Neural cell (in vitro differentiated cells): Measurements from ENCODE around the gene ANKRD42. TPM values are rescaled to one million over a fixed set of nuclear protein-coding genes. Genes with fewer than 3 reads are reported as not detected.

Experiments
- H2AFZ ChIP-seq: fragments of 200-600, 300-800 bp; sonication (generic), shearing (Covaris generic); 2 replicates; pipeline ENCODE4 v1.6.0; 2014; ENCODE audit warnings: low read depth, mild to moderate bottlenecking, antibody characterized with exemption, low read length, moderate library complexity
- H3F3A ChIP-seq: fragments of 200-600 bp; shearing (Covaris generic); 2 replicates; pipeline ENCODE4 v1.6.1; 2016; ENCODE audit warnings: mild to moderate bottlenecking, moderate library complexity, mixed read lengths, antibody characterized with exemption, low read length; ENCODE audit not compliant: insufficient read depth, poor library complexity, severe bottlenecking
- H3K27ac ChIP-seq: fragments of 200-600, 300-800 bp; sonication (generic), shearing (Covaris generic); 2 replicates; pipeline ENCODE4 v1.5.1; 2014; ENCODE audit warnings: mild to moderate bottlenecking, low read length, moderate library complexity
- H3K27me3 ChIP-seq: fragments of 300-800, 200-600 bp; sonication (generic), shearing (Covaris generic); 2 replicates; pipeline ENCODE4 v1.6.0; 2014; ENCODE audit warnings: mild to moderate bottlenecking, low read depth, low read length, moderate library complexity; ENCODE audit not compliant: insufficient read depth
- H3K36me3 ChIP-seq: fragments of 300-800, 200-600 bp; sonication (generic), shearing (Covaris generic); 2 replicates; pipeline ENCODE4 v1.5.1; 2014; ENCODE audit warnings: mild to moderate bottlenecking, antibody characterized with exemption, low read length, moderate library complexity; ENCODE audit not compliant: insufficient read depth
- H3K4me2 ChIP-seq: fragments of 300-800, 200-600 bp; sonication (generic), shearing (Covaris generic); 2 replicates; pipeline ENCODE4 v1.6.0; 2014; ENCODE audit warnings: mild to moderate bottlenecking, low read length
- H3K4me3 ChIP-seq: fragments of 300-800, 200-600 bp; sonication (generic), shearing (Covaris generic); 2 replicates; pipeline ENCODE4 v1.5.1; 2014; ENCODE audit warnings: mild to moderate bottlenecking, low read length, moderate library complexity
- H3K79me2 ChIP-seq: fragments of 200-600 bp; shearing (Covaris generic); replicated peaks from 2 replicates; pipeline ENCODE4 v1.6.0; 2014; ENCODE audit warnings: mild to moderate bottlenecking, low read length, moderate library complexity; ENCODE audit not compliant: insufficient read depth
- H3K9ac ChIP-seq: fragments of 300-800, 200-600 bp; sonication (generic), shearing (Covaris generic); 2 replicates; pipeline ENCODE4 v1.6.1; 2016; ENCODE audit warnings: mild to moderate bottlenecking, low read length, mixed read lengths
- H3K9me2 ChIP-seq: fragments of 200-600 bp; shearing (Covaris generic); 2 replicates; pipeline ENCODE4 v1.6.1; 2016; ENCODE audit warnings: mild to moderate bottlenecking, low read length, mixed read lengths; ENCODE audit not compliant: insufficient read depth
- H3K9me3 ChIP-seq: fragments of 200-600, 300-800 bp; sonication (generic), shearing (Covaris generic); 2 replicates; pipeline ENCODE4 v1.6.1; 2016; ENCODE audit warnings: mild to moderate bottlenecking, mixed run types, low read length, moderate library complexity, mixed read lengths
- H4K20me1 ChIP-seq: fragments of 200-600 bp; shearing (Covaris generic); 2 replicates; pipeline ENCODE4 v1.6.1; 2016; ENCODE audit warnings: mild to moderate bottlenecking, mixed run types; ENCODE audit not compliant: insufficient read depth
- EP300 ChIP-seq: fragments of 450-650 bp; conservative IDR thresholded peaks from 2 replicates; pipeline ENCODE4 v1.6.1; 2014; ENCODE audit warnings: antibody characterized with exemption, mild to moderate bottlenecking, moderate library complexity; ENCODE audit not compliant: poor library complexity, severe bottlenecking
- EZH2 ChIP-seq: fragments of 200-600, 300-800 bp; shearing (Covaris generic), sonication (generic); IDR thresholded peaks from 2 replicates; pipeline ENCODE4 v1.6.1; 2014; ENCODE audit warnings: antibody characterized with exemption, low read length, borderline replicate concordance, mild to moderate bottlenecking; ENCODE audit not compliant: insufficient read depth, poor library complexity, severe bottlenecking
- MXI1 ChIP-seq: fragments of 450-650 bp; conservative IDR thresholded peaks from 2 replicates; pipeline ENCODE4 v1.6.1; 2014; ENCODE audit warnings: antibody characterized with exemption, mild to moderate bottlenecking; ENCODE audit not compliant: poor library complexity, severe bottlenecking
- POLR2AphosphoS5 ChIP-seq: IDR thresholded peaks from 2 replicates; pipeline ENCODE4 v1.6.1; 2012
- RAD21 ChIP-seq: fragments of 450-650 bp; conservative IDR thresholded peaks from 2 replicates; pipeline ENCODE4 v1.6.1; 2014; ENCODE audit warnings: antibody characterized with exemption, mild to moderate bottlenecking, moderate library complexity
- SMC3 ChIP-seq: fragments of 450-650 bp; conservative IDR thresholded peaks from 2 replicates; pipeline ENCODE4 v1.6.1; 2014; ENCODE audit warnings: antibody characterized with exemption, mild to moderate bottlenecking, moderate library complexity; ENCODE audit not compliant: poor library complexity
- TAF1 ChIP-seq: IDR thresholded peaks from 2 replicates; pipeline ENCODE4 v1.6.1; 2012; ENCODE audit warnings: low read depth
- polyA plus RNA-seq: library from polyadenylated mRNA; depleted of rRNA; stranded (reverse); fragments of >200 nt; gene quantifications from 2 replicates; pipeline ENCODE4 v1.2.3, GENCODE V29; 2014
- TF ChIP-seq, protein P1 (sequence below): fragments of 450-650 bp; IDR thresholded peaks from 2 replicates; pipeline ENCODE4 v1.5.1; 2014; ENCODE audit warnings: antibody characterized with exemption, mild to moderate bottlenecking, moderate library complexity; ENCODE audit not compliant: poor library complexity, severe bottlenecking
- TF ChIP-seq, protein P2 (sequence below): IDR thresholded peaks from 2 replicates; pipeline ENCODE4 v1.6.1; 2012; ENCODE audit warnings: borderline replicate concordance

ANKRD42 gene
- polyA plus RNA-seq, 1 donor from 2014 or later = 16.1 TPM

DNA sequence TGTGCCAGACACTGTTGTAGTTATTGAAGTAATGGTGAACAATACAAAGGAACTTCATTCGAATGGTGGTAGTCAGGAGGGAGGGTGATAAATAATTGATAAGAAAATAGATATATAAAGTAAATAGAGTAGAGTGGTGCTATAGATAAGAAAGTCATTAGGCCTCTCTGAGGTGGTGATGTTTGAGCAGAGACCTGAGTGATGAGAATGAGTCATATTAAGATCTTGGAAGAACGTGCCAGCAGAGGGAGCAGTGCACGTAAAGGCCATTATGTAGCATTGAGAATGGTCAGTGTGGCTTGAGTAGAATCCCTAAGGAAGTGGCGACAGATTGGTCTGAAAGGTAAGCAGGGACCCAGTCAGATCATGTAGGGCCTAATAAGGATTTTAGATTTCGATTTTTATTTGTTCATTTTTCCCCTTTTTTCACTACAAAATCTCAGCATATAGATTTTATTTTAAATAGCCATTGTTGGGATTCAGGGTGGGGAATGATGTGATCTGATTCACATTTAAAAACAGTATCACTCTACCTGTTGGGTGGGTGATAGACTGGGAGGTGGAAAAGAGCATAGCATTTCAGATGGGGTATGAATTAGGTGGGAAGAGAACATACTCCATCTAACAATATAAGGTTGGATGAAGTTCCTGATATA is 47.9 kb downstream of the ANKRD42 start:
- Histone ChIP-seq H4K20me1 (no peaks in the 10 kb centered on the region), H3K9me2 (no peaks in the 10 kb centered on the region), H3K4me2 (no peak overlapping the region), H3K4me3 (no peak overlapping the region), H3K36me3 (no peaks in the 10 kb centered on the region), H3K27me3 (no peaks in the 10 kb centered on the region), H3K9ac (no peak overlapping the region), H2AFZ (no peak overlapping the region), H3K79me2 (no peaks in the 10 kb centered on the region), H3F3A (no peaks in the 10 kb centered on the region), H3K9me3 (no peaks in the 10 kb centered on the region), H3K27ac (no peak overlapping the region)
- TF ChIP-seq, protein P1, sequence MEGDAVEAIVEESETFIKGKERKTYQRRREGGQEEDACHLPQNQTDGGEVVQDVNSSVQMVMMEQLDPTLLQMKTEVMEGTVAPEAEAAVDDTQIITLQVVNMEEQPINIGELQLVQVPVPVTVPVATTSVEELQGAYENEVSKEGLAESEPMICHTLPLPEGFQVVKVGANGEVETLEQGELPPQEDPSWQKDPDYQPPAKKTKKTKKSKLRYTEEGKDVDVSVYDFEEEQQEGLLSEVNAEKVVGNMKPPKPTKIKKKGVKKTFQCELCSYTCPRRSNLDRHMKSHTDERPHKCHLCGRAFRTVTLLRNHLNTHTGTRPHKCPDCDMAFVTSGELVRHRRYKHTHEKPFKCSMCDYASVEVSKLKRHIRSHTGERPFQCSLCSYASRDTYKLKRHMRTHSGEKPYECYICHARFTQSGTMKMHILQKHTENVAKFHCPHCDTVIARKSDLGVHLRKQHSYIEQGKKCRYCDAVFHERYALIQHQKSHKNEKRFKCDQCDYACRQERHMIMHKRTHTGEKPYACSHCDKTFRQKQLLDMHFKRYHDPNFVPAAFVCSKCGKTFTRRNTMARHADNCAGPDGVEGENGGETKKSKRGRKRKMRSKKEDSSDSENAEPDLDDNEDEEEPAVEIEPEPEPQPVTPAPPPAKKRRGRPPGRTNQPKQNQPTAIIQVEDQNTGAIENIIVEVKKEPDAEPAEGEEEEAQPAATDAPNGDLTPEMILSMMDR = peak; percentile 58
- TF ChIP-seq, protein P2, sequence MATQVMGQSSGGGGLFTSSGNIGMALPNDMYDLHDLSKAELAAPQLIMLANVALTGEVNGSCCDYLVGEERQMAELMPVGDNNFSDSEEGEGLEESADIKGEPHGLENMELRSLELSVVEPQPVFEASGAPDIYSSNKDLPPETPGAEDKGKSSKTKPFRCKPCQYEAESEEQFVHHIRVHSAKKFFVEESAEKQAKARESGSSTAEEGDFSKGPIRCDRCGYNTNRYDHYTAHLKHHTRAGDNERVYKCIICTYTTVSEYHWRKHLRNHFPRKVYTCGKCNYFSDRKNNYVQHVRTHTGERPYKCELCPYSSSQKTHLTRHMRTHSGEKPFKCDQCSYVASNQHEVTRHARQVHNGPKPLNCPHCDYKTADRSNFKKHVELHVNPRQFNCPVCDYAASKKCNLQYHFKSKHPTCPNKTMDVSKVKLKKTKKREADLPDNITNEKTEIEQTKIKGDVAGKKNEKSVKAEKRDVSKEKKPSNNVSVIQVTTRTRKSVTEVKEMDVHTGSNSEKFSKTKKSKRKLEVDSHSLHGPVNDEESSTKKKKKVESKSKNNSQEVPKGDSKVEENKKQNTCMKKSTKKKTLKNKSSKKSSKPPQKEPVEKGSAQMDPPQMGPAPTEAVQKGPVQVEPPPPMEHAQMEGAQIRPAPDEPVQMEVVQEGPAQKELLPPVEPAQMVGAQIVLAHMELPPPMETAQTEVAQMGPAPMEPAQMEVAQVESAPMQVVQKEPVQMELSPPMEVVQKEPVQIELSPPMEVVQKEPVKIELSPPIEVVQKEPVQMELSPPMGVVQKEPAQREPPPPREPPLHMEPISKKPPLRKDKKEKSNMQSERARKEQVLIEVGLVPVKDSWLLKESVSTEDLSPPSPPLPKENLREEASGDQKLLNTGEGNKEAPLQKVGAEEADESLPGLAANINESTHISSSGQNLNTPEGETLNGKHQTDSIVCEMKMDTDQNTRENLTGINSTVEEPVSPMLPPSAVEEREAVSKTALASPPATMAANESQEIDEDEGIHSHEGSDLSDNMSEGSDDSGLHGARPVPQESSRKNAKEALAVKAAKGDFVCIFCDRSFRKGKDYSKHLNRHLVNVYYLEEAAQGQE = no peak
- TF ChIP-seq SMC3 (peak; percentile 65), RAD21 (peak; percentile 47), EP300 (no peak)

DNA sequence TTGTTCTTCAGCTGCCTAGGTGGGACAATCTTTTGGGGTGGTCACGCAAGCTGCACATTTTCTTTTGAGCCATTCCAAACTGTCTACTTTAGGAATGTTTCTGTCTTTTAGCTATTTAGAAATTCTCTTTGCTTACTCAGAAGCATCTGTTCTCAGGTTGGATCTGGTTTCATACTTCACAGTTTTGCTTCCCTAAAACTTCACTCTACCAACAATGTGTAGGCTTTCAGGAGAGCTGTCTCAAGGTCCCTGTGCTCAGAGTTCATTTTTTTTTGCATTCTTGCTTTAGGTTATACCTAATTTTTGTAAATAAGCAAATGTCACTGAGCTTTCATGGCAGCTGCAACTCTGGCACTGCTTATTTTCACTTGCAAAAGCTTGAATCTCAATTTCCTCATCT is 55.9 kb downstream of the ANKRD42 start:
- H3K4me2 ChIP-seq = no peak overlapping the region
- H3K9ac ChIP-seq = no peak overlapping the region
- H3K36me3 ChIP-seq = no peaks in the 10 kb centered on the region
- no peaks in the 10 kb centered on the region for H3K9me3 ChIP-seq
- H3K79me2 ChIP-seq = no peaks in the 10 kb centered on the region
- TF ChIP-seq SMC3 = no peak
- TF ChIP-seq MXI1 = no peak
- no peak for TF ChIP-seq EZH2
- TF ChIP-seq EP300 = no peak
- TF ChIP-seq TAF1 = no peak
- TF ChIP-seq, protein P2 = no peak
- TF ChIP-seq POLR2AphosphoS5 = no peak
- H4K20me1 ChIP-seq = no peaks in the 10 kb centered on the region
- no peak overlapping the region for H3K27ac ChIP-seq
- no peaks in the 10 kb centered on the region for H3K27me3 ChIP-seq
- no peak overlapping the region for H2AFZ ChIP-seq
- H3F3A ChIP-seq = no peaks in the 10 kb centered on the region
- no peaks in the 10 kb centered on the region for H3K9me2 ChIP-seq
- no peak overlapping the region for H3K4me3 ChIP-seq
